Measurements from ENCODE around the gene ADRA2B. TPM values are rescaled to one million over a fixed set of nuclear protein-coding genes. Genes with fewer than 3 reads are reported as not detected.
"Not testable (repeated sequence)": the region's sequence is repeated elsewhere in the genome, so short reads cannot be mapped to it uniquely, and the experiment has no call there.

The ADRA2B gene
- total RNA-seq, 1 donor from 2014 or later, result 0.05 TPM

DNA sequence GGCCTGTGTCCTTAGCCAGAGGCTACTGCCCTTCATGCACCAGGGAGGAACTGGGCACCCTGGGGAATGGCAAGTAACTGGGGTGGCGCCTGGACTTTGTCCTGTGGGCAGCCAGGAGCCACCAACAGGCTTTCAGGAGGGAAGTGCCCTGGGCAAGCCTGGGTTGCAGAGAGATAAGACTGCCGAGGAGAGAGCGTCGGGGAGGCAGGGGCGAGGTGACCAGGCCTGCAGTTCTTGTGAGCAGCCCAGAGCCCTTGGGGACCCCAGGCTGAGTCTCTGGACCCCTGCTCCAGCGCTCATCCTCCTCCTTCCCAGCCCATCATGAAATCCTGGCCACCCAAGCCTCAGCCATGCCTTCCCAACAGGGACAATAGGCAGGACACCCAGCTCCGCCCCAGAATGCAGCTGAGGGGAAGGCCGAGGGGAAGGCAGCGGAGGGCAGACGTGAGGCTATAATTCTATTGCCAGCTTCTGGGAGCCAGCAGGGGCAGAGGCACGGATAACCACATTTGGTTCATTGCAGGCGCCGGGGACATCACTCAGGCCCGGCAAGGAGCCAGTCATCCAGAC, 25.1 kb downstream of the ADRA2B start:
- intact Hi-C loops (cut with micrococcal nuclease), result no loop called here

DNA sequence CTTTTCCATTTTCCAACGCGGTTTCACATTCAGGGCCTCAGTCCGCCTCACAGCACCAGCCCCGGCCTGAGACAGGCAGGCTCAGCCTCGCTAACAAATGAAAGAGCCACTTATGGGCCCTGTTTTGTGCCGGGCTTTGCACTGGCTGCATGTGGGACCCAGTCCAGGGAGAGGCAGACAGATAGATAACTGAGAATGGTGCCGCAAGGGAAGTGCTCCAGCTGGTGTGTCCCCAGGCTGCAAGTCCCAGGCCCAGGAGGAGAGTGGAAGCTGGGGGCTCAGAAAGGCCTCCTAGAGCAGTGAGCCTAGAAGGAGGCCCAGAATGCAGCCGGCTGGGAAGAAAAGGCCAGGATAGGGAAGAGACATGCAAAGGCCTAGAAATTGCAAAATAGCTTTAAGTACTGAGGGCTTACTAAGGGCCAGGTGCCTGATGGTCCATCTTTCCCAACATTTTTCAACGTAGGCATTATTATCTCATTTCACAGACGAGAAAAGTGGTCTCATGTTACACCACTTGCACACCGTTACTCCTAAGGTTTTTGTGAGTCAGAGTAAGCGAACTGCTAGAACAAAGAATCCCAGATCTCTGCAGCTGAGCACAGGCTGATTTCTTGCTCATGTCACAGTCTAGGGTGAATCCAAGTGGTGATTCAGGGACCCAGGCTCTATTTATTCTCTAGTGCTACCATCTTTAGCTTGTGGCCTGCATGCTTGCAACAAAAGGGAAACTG, 26.0 kb downstream of the ADRA2B start:
- intact Hi-C loops (cut with micrococcal nuclease), result no loop called here

GRCh38 chr2:96089356-96090195, 26.8 kb downstream of the ADRA2B start:
- intact Hi-C loops (cut with micrococcal nuclease), result no loop called here

DNA sequence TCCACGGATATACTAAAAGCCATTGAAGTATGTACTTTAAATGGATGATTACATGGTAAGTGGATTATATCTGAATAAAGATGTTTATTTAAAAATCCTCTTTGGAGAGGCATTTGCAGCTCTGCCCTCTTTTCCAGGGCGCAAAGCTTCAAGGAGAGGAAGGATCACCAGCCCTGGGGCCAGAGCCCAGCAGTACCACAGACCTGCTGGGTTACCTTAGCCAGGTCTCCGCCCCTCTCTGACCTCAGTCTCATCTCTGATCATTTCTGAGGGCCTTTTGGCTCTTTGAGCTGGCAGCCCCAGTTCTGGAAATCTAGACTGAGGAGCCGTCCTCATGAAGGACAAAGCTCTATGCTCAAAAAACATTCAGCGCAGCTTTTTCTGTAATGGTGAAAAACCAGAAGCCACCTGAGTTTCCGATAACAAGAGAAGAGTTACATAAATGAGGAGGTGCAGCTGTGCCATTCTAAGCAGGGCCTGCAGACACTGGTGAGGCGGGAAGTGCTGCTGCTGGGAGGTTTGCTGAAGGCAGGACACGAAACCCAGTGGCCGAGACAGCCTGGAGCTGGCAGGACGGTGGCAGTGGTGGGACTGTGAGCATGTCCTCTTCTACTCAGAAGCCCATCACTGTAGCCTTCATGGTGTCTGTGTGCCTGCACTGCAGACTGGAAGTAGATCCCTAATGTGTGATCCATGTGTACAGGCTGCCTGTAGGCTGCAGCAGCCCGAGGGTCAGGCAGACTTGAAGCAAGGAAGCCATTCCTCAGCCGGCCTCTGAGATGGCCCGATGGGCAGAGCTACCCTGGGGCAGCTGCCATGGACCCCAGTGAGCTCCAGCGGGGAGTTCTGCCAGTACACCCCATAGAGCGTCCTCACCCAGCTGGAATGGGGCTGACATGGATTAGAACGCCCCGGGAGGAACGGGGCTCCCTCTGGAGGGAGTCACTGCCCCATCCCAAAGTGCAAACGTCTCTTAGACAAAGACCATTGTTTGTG, 27.7 kb downstream of the ADRA2B start:
- intact Hi-C loops (cut with micrococcal nuclease), result no loop called here

- intact Hi-C loops (cut with micrococcal nuclease), result no loop called here
These were observed 29.2 kb downstream of the ADRA2B start for GRCh38 chr2:96087130-96087529.

- intact Hi-C loops (cut with micrococcal nuclease), result no loop called here
These were observed 30.6 kb downstream of the ADRA2B start for GRCh38 chr2:96085541-96086355.

- intact Hi-C loops (cut with micrococcal nuclease), result not testable (repeated sequence)
These were observed 31.4 kb downstream of the ADRA2B start for GRCh38 chr2:96084858-96085518.

DNA sequence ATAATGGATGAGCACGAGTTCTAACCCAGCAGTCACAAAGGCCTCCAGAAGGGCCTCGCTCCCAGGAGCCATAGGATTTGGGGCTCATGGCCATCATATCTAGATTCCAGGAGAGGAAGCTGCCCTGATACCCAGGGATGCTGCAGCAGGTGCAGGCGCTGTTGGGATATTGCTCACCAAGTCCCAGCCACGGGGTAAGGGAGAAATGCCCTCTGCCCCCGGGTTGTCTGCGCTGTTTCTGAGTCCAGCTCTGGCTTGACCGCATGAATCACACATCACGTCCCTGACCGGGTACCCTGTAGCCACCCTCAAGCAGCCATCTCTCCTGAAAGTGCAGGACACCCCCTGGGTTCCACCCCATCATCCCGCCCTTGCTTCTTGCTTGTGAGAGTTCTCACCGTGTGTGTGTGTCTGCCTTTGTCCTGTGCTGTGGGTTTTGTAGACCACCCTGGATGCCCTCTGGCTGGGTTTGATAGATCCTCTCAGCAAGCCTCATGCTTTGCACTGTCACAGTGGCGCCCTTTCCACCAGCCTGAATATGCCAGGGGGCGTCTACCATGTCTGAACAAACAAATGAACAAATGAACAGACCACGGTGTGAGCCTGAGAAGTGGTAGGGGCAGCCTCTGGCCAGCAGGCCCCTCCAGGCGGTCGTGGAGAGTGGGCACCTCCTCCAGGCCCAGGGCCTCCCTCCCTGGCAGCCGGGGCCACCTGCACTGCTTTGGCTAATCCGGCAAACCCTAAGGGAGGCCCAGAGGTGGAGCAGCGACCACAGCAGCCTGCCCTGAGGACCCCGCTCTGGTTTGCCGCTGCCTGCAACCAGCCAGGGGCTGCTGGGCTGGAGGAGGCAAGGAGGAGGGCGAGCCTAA, 32.1 kb downstream of the ADRA2B start:
- intact Hi-C loops (cut with micrococcal nuclease), result no loop called here

DNA sequence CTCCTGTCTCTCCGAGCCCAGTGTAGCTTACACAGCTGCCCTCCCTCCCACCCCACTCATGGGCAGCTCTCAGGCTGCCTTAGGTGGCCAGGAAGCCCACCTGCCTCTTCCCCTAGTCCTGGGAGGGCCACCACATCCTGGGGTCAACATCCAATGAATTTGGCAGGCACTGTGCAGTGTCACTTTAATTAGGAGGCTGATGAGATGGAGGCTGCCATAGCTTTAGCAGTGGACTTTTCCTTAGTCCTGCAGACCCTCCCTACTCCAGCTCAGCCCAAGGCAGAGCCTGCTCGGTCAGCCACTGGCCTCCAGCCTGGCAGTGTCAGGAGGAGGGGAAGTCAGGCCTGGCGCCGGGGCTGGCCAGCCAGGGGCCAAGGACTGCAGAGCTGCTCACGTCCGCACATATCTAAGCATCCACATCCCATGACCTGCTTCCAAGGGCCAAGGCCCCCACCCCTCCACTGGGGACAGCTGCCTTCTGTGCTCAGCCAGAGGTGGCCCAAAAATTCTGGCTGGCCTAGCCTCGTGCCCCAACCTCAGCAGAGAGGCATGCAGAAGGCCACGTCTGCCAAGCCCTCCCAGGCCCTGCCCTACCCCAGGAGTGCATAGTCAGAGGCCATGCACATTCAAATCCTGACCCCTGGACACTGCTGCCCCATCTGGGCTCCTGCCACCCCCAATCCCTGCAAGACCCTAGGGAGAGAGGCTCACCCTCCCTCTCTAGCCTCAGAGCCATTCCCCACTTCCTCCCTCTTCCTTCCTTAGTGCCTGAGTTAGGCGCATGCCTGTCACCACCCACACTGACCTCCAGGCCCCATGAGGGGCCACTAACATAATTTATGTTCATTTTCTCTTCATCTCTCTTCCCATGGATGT, 33.1 kb downstream of the ADRA2B start:
- intact Hi-C loops (cut with micrococcal nuclease), result no loop called here

DNA sequence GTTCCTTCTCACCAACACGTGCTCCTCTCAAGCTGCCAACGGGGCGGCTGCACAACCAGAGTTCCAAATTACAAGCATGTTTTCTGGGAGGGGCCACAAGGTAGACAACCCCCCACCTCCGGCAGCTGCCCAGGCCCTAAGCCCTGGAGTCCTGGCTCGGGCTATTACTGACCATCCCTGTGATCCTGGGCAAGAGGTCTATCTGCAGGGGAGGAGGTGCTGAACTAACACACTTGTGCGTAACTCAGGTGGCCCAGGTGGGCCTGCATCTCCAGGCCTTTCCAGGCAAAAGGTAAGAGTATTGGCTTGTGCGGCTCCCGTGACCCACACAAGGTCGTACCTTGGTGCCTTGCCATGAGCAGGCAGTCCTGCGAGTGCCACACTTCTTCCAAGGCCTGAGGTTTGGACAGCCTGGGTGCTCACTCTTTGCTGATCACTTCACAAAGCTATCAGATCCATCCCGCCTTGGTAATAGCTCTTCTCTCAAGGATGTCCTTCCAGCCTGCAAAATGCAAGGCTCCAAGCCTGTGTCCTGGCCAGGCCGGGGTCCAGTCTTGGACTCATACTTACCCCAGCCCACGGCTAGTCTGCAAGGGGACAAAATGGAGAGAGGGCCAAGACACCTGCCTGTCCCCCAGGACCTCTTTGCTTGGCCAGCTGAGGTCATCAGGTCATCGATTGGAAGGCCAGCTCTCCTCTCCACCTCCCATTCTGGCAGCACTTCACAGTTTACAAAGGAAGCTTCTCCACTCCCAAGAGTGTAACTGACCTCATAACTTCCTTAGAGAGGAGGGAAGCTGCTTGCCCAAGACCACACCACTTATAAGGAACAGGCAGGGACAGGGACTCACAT, 33.9 kb downstream of the ADRA2B start:
- intact Hi-C loops (cut with micrococcal nuclease), result no loop called here

GRCh38 chr2:96081042-96081441, 35.3 kb downstream of the ADRA2B start:
- intact Hi-C loops (cut with micrococcal nuclease), result no loop called here

- intact Hi-C loops (cut with micrococcal nuclease), result no loop called here
These were observed 41.1 kb downstream of the ADRA2B start for GRCh38 chr2:96075199-96075771.

DNA sequence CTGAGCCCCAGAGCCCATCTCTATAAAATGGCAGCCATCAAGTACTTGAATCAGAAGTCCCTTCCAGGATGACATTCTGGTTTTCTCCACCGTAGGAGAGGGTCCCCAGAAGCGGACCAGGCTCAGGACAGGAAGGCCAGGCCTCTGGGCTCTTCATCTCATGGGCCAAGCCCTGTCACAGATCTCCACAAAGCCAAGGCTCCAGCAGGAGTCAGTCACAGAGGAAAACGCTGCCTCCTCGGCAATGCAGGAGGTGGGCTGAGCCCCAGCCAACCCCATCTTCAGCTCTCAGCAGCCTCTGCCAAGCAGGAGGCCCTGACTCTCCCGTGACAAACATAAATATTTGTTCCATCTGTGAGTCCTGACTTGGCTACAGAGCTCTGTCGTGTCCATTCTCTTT, 42.2 kb downstream of the ADRA2B start:
- intact Hi-C loops (cut with micrococcal nuclease), result no loop called here

GRCh38 chr2:96073170-96073775, 43.1 kb downstream of the ADRA2B start:
- intact Hi-C loops (cut with micrococcal nuclease), result no loop called here

GRCh38 chr2:96072746-96073145, 43.6 kb downstream of the ADRA2B start:
- intact Hi-C loops (cut with micrococcal nuclease), result no loop called here

- intact Hi-C loops (cut with micrococcal nuclease), result not testable (repeated sequence)
These were observed 44.3 kb downstream of the ADRA2B start for GRCh38 chr2:96071977-96072491.
